RWPE2 (cell line): ENCODE data around the gene ENHO.
A peak's percentile ranks its signal among the peaks of the same experiment; 100 is the strongest.

ENCODE experiments used
- ATAC-seq: fragments of 200-7000 bp; cut with Tn5 transposase; 3 replicates; pipeline ENCODE4 v1.9.1; 2021; ENCODE audit warnings: low read depth
- DNase-seq: peaks from one replicate; pipeline ENCODE4 v3.0.0-alpha.2; 2020; ENCODE audit warnings: low spot score
- H3K27ac ChIP-seq: fragments of 450-650 bp; 2 replicates; pipeline ENCODE4 v1.5.1; 2017; ENCODE audit warnings: mild to moderate bottlenecking; ENCODE audit not compliant: poor library complexity, severe bottlenecking
- H3K27me3 ChIP-seq: fragments of 250-450 bp; sonication (Bioruptor Pico); 2 replicates; pipeline ENCODE4 v1.5.1; 2021; ENCODE audit warnings: mild to moderate bottlenecking, moderate library complexity; ENCODE audit not compliant: insufficient read depth, poor library complexity, severe bottlenecking
- H3K36me3 ChIP-seq: fragments of 250-450 bp; sonication (Bioruptor Pico); 2 replicates; pipeline ENCODE4 v1.5.1; 2020; ENCODE audit warnings: low read depth, mild to moderate bottlenecking, moderate library complexity
- H3K4me1 ChIP-seq: fragments of 250-450 bp; sonication (Bioruptor Pico); 2 replicates; pipeline ENCODE4 v1.5.1; 2021; ENCODE audit warnings: mild to moderate bottlenecking, moderate library complexity; ENCODE audit not compliant: insufficient read depth, poor library complexity, severe bottlenecking
- H3K4me3 ChIP-seq: fragments of 250-450 bp; sonication (Bioruptor Pico); 2 replicates; pipeline ENCODE4 v1.5.1; 2021; ENCODE audit warnings: mild to moderate bottlenecking, moderate library complexity; ENCODE audit not compliant: severe bottlenecking
- H3K9me3 ChIP-seq: fragments of 250-450 bp; sonication (Bioruptor Pico); 2 replicates; pipeline ENCODE4 v1.5.1; 2021; ENCODE audit warnings: mild to moderate bottlenecking, moderate library complexity; ENCODE audit not compliant: severe bottlenecking
- CTCF ChIP-seq: fragments of 450-650 bp; IDR thresholded peaks from one replicate; pipeline ENCODE4 v1.5.1; 2017; ENCODE audit warnings: mild to moderate bottlenecking, moderate library complexity; ENCODE audit not compliant: poor library complexity, severe bottlenecking

Gene ENHO

GRCh38 chr9:34507966-34508365, 14.8 kb downstream of the ENHO start:
- Histone ChIP-seq H3K4me1 (no peaks in the 10 kb centered on the region), H3K27me3 (no peaks in the 10 kb centered on the region), H3K4me3 (no peak overlapping the region), H3K27ac (no peak overlapping the region), H3K36me3 (no peaks in the 10 kb centered on the region), H3K9me3 (no peaks in the 10 kb centered on the region)
- TF ChIP-seq CTCF: no peak
- peak; percentile 13 for DNase-seq
- no peak for ATAC-seq

- Histone ChIP-seq H3K4me3 (no peak overlapping the region), H3K4me1 (no peaks in the 10 kb centered on the region), H3K9me3 (no peaks in the 10 kb centered on the region), H3K27me3 (no peaks in the 10 kb centered on the region), H3K27ac (no peak overlapping the region), H3K36me3 (no peaks in the 10 kb centered on the region)
- no peak for TF ChIP-seq CTCF
- peak; percentile 26 for DNase-seq
- no peak for ATAC-seq
Observed at GRCh38 chr9:34507556-34507955, 15.2 kb downstream of the ENHO start.

GRCh38 chr9:34506623-34507022, 16.2 kb downstream of the ENHO start:
- H3K9me3 ChIP-seq: no peaks in the 10 kb centered on the region
- H3K36me3 ChIP-seq: no peaks in the 10 kb centered on the region
- ATAC-seq: no peak
- H3K27ac ChIP-seq: no peak overlapping the region
- H3K4me1 ChIP-seq: no peaks in the 10 kb centered on the region
- peak; percentile 23 for DNase-seq
- TF ChIP-seq CTCF: no peak
- H3K4me3 ChIP-seq: no peak overlapping the region
- H3K27me3 ChIP-seq: no peaks in the 10 kb centered on the region

GRCh38 chr9:34505370-34506120, 17.2 kb downstream of the ENHO start:
- no peak for ATAC-seq

More at GRCh38 chr9:34505370-34506120, 17.2 kb downstream of the ENHO start:
- Histone ChIP-seq H3K4me3 (no peak overlapping the region), H3K27ac (no peak overlapping the region), H3K36me3 (no peaks in the 10 kb centered on the region), H3K4me1 (no peaks in the 10 kb centered on the region), H3K9me3 (no peaks in the 10 kb centered on the region), H3K27me3 (no peaks in the 10 kb centered on the region)
- peak; percentile 20 for DNase-seq
- TF ChIP-seq CTCF: no peak
